ENCODE results near the gene OLFML2A. TPM values are rescaled to one million over a fixed set of nuclear protein-coding genes. Genes with fewer than 3 reads are reported as not detected.
"Not testable (repeated sequence)": the region's sequence is repeated elsewhere in the genome, so short reads cannot be mapped to it uniquely, and the experiment has no call there.

The OLFML2A gene
- total and polyA plus RNA-seq, 2 experiments from 2014 or later = 0.11 to 0.14 TPM

DNA sequence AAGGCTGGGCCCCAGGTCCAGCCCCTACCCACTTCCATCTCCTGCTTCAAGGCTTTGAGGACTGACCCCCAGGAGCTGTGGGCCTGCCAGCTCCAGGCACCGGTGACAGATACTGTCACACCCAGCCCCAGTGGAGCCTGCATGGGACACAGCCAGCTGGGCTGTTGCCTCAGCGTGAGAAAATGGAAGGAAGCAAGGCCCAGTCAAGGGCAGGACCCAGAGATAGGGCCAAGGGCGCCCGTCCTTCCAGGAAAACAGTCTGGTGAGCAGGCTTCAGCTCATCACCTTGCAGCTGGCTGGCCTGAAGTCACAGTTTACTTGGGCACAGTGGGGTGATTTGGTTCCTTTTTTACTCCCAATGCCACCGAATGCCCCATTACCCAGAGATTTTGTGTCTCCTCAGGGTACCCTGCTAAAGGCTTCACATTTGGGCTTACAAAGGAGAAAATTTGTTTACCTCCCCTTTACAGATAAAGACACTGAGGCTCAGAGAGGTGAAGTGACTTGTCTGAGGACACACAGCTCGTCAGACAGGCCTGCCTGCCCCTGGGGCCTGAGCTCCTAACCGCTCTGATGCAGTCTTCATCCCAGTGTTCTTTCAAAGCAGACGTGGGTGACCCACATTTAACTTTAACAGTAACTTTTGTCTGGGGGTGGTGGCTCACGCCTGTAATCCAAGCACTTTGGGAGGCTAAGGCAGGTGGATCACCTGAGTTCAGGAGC is 54.9 kb downstream of the OLFML2A start:
- no peak overlapping the region for H2AFZ ChIP-seq
- WGBS, 2 experiments (ENCODE audit: low coverage in 1 of 2, low lambda C conversion rate in 2 of 2, missing lambda C conversion rate in 2 of 2) = 86 to 87% methylated on average over 9 of the region's 9 CpGs
- DNase-seq = no peak

DNA sequence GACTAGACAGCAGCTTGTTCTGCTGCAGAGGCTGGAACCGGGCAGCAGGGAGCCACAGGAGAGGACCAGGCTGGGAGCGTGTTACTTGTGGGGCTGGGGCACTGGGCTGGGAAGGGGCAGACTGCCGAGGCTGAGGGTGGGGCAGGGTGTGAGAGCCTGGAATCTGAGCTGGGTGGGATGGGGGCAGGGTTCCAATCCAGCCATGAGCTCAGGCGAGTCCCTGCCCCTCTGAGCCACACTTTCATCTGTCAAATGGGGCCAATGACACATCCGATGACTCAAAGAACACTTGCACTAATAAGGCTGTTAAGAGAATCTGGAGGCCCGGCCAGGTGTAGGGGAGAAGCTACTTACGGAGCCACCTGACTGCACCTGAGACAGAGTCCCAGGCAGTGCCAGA is 57.7 kb downstream of the OLFML2A start:
- H3K79me2 ChIP-seq (ENCODE audit: insufficient read depth) = no peaks in the 10 kb centered on the region
- no peak overlapping the region for H3K9ac ChIP-seq
- H3K4me1 ChIP-seq (ENCODE audit: insufficient read depth) = peaks cover 22% of the 10 kb centered on the region
- no peaks in the 10 kb centered on the region for H3K9me2 ChIP-seq (ENCODE audit: insufficient read depth)
- in situ Hi-C loops (cut with MboI) = no loop called here
- H3K27ac ChIP-seq = no peak overlapping the region
- H3F3A ChIP-seq (ENCODE audit: insufficient read depth) = peaks cover 3% of the 10 kb centered on the region; the same call in 1 of the 2 replicates
- H2AFZ ChIP-seq = no peak overlapping the region
- H3K4me2 ChIP-seq (ENCODE audit: unreplicated experiment) = no peak overlapping the region
- TF ChIP-seq EZH2 (IDR thresholded peaks at IDR 0.05; ENCODE audit: insufficient read depth, poor library complexity, severe bottlenecking) (no peak), EZH2phosphoT487 (IDR thresholded peaks at IDR 0.05; ENCODE audit: insufficient read depth, low read depth) (no peak)
- WGBS, 2 experiments (ENCODE audit: low coverage in 1 of 2, low lambda C conversion rate in 2 of 2, missing lambda C conversion rate in 2 of 2) = 30 to 31% methylated on average over 5 to 7 of the region's 7 CpGs
- H3K4me3 ChIP-seq = no peak overlapping the region
- H3K9me3 ChIP-seq (ENCODE audit: low read depth) = no peaks in the 10 kb centered on the region
- H3K36me3 ChIP-seq (ENCODE audit: low read depth) = no peaks in the 10 kb centered on the region
- DNase-seq = peak; percentile 77
- no peaks in the 10 kb centered on the region for H3K27me3 ChIP-seq (replicated peaks; ENCODE audit: insufficient read depth)
- H4K20me1 ChIP-seq (ENCODE audit: insufficient read depth) = no peaks in the 10 kb centered on the region

More for the DNA sequence above, 54.9 kb downstream of the OLFML2A start:
- Histone ChIP-seq H3F3A (ENCODE audit: insufficient read depth) (peaks cover 3% of the 10 kb centered on the region; the same call in 1 of the 2 replicates), H3K9me2 (ENCODE audit: insufficient read depth) (no peaks in the 10 kb centered on the region), H3K27me3 (replicated peaks; ENCODE audit: insufficient read depth) (no peaks in the 10 kb centered on the region), H3K9me3 (ENCODE audit: low read depth) (no peaks in the 10 kb centered on the region), H3K4me2 (ENCODE audit: unreplicated experiment) (no peak overlapping the region), H3K36me3 (ENCODE audit: low read depth) (no peaks in the 10 kb centered on the region), H3K27ac (peak overlapping the region; percentile 19), H3K4me3 (no peak overlapping the region), H3K9ac (peak overlapping the region; percentile 5; the same call in 1 of the 2 replicates), H4K20me1 (ENCODE audit: insufficient read depth) (no peaks in the 10 kb centered on the region), H3K4me1 (ENCODE audit: insufficient read depth) (peaks cover 22% of the 10 kb centered on the region), H3K79me2 (ENCODE audit: insufficient read depth) (no peaks in the 10 kb centered on the region)
- TF ChIP-seq EZH2 (IDR thresholded peaks at IDR 0.05; ENCODE audit: insufficient read depth, poor library complexity, severe bottlenecking) (no peak), EZH2phosphoT487 (IDR thresholded peaks at IDR 0.05; ENCODE audit: insufficient read depth, low read depth) (no peak)
- in situ Hi-C loops (cut with MboI) = no loop called here

DNA sequence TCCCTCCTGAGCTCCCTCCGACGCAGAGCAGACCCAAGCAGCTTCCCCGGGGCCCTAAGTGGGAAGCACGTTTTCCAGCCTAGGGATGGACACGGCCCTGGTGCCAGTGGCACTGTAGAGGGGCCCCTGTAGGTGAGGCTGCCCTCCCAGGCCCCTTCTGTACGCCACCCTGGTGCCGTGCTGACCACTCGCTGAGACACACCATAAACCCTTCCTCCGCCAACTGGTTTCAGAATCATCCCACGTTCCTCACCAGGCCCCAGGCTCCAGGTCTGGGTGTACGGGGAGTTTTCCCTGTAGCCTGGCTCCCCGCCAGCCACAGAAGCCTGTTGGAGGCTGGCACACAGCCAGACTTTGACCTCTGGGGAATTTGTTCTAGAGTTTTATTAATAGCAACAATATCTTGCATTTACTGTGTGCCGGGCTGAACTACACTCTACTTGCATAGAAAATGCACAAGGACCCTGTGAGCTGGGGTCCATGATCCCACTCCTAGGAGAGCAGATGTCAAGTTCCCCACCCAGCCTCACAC is 58.2 kb downstream of the OLFML2A start:
- H3K4me3 ChIP-seq = no peak overlapping the region
- TF ChIP-seq EZH2phosphoT487 (IDR thresholded peaks at IDR 0.05; ENCODE audit: insufficient read depth, low read depth) = no peak
- TF ChIP-seq EZH2 (IDR thresholded peaks at IDR 0.05; ENCODE audit: insufficient read depth, poor library complexity, severe bottlenecking) = no peak
- H2AFZ ChIP-seq = no peak overlapping the region
- 66 to 68% methylated on average over 11 to 13 of the region's 13 CpGs for WGBS, 2 experiments (ENCODE audit: low coverage in 1 of 2, low lambda C conversion rate in 2 of 2, missing lambda C conversion rate in 2 of 2)
- H4K20me1 ChIP-seq (ENCODE audit: insufficient read depth) = no peaks in the 10 kb centered on the region
- peaks cover 22% of the 10 kb centered on the region for H3K4me1 ChIP-seq (ENCODE audit: insufficient read depth)
- H3K27ac ChIP-seq = no peak overlapping the region
- H3K9me3 ChIP-seq (ENCODE audit: low read depth) = no peaks in the 10 kb centered on the region
- no peaks in the 10 kb centered on the region for H3K27me3 ChIP-seq (replicated peaks; ENCODE audit: insufficient read depth)
- DNase-seq = peak; percentile 63
- no peak overlapping the region for H3K4me2 ChIP-seq (ENCODE audit: unreplicated experiment)
- H3F3A ChIP-seq (ENCODE audit: insufficient read depth) = peaks cover 3% of the 10 kb centered on the region; the same call in 1 of the 2 replicates
- H3K79me2 ChIP-seq (ENCODE audit: insufficient read depth) = no peaks in the 10 kb centered on the region
- H3K36me3 ChIP-seq (ENCODE audit: low read depth) = no peaks in the 10 kb centered on the region
- H3K9me2 ChIP-seq (ENCODE audit: insufficient read depth) = no peaks in the 10 kb centered on the region
- in situ Hi-C loops (cut with MboI) = no loop called here
- H3K9ac ChIP-seq = no peak overlapping the region

DNA sequence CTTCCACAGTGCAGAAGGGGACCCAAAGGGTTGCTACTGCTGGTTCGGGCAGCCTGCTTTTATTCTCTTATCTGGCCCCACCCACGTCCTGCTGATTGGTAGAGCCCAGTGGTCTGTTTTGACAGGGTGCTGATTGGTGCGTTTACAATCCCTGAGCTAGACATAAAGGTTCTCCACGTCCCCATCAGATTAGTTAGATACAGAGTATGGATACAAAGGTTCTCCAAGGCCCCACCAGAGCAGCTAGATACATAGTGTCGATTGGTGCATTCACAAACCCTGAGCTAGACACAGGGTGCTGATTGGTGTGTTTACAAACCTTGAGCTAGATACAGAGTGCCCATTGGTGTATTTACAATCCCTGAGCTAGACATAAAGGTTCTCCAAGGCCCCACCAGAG is 61.2 kb downstream of the OLFML2A start:
- DNase-seq; H3F3A ChIP-seq (ENCODE audit: insufficient read depth); H3K27me3 ChIP-seq (replicated peaks; ENCODE audit: insufficient read depth); H3K9ac ChIP-seq; H3K4me2 ChIP-seq (ENCODE audit: unreplicated experiment); H3K9me2 ChIP-seq (ENCODE audit: insufficient read depth); H3K79me2 ChIP-seq (ENCODE audit: insufficient read depth); H3K9me3 ChIP-seq (ENCODE audit: low read depth); H4K20me1 ChIP-seq (ENCODE audit: insufficient read depth); H3K27ac ChIP-seq; H2AFZ ChIP-seq; H3K36me3 ChIP-seq (ENCODE audit: low read depth); in situ Hi-C loops (cut with MboI); H3K4me3 ChIP-seq: not testable (repeated sequence)
- WGBS, 2 experiments (ENCODE audit: low coverage in 1 of 2, low lambda C conversion rate in 2 of 2, missing lambda C conversion rate in 2 of 2) = 63 to 76% methylated on average over 5 of the region's 5 CpGs
- H3K4me1 ChIP-seq (ENCODE audit: insufficient read depth) = 0 out of 2 replicates have a peak, but pooled peaks cover 12% of the 10 kb centered on the region

DNA sequence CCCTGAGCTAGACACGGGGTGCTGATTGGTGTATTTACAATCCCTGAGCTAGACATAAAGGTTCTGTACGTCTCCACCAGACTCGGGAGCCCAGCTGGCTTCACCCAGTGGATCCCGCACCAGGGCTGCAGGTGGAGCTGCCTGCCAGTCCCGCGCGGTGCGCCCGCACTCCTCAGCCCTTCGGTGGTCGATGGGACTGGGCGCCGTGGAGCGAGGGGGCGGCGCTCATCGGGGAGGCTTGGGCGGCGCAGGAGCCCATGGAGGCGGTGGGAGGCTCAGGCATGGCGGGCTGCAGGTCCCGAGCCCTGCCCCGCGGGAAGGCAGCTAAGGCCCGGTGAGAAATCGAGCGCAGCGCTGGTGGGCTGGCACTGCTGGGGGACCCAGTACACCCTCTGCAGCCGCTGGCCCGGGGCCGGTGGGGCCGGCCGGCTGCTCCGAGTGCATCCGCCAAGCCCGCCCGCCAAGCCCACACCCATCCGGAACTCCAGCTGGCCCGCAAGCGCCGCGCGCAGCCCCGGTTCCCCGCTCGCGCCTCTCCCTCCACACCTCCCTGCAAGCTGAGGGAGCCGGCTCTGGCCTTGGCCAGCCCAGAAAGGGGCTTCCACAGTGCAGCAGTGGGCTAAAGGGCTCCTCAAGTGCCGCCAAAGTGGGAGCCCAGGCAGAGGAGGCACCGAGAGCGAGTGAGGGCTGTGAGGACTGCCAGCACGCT is 61.8 kb downstream of the OLFML2A start:
- H3K27ac ChIP-seq; H3K9me3 ChIP-seq (ENCODE audit: low read depth); H2AFZ ChIP-seq; H4K20me1 ChIP-seq (ENCODE audit: insufficient read depth); H3K36me3 ChIP-seq (ENCODE audit: low read depth); H3K9ac ChIP-seq; DNase-seq; H3K27me3 ChIP-seq (replicated peaks; ENCODE audit: insufficient read depth); H3F3A ChIP-seq (ENCODE audit: insufficient read depth); H3K79me2 ChIP-seq (ENCODE audit: insufficient read depth); H3K4me2 ChIP-seq (ENCODE audit: unreplicated experiment); in situ Hi-C loops (cut with MboI); H3K9me2 ChIP-seq (ENCODE audit: insufficient read depth); H3K4me3 ChIP-seq: not testable (repeated sequence)
- WGBS, 2 experiments (ENCODE audit: low coverage in 1 of 2, low lambda C conversion rate in 2 of 2, missing lambda C conversion rate in 2 of 2) = 51 to 68% methylated on average over 25 to 28 of the region's 52 CpGs
- H3K4me1 ChIP-seq (ENCODE audit: insufficient read depth) = 0 out of 2 replicates have a peak, but pooled peaks cover 12% of the 10 kb centered on the region
